Loucy (cell line): ENCODE measurements around the gene METAP1D.

ENCODE experiments used
- H2AFZ ChIP-seq: fragments of 200-600 bp; sonication (generic); 2 replicates; pipeline ENCODE4 v1.6.0; 2016; ENCODE audit warnings: antibody characterized with exemption, mild to moderate bottlenecking, low read length, moderate library complexity
- H3F3A ChIP-seq: fragments of 200-600 bp; 2 replicates; pipeline ENCODE4 v1.6.0; 2016; ENCODE audit warnings: antibody characterized with exemption, low read depth, mild to moderate bottlenecking
- H3K27me3 ChIP-seq: fragments of 200-600 bp; sonication (generic); 2 replicates; pipeline ENCODE4 v1.6.1; 2014; ENCODE audit warnings: low read length, mild to moderate bottlenecking; ENCODE audit not compliant: insufficient read depth, poor library complexity, severe bottlenecking
- H3K36me3 ChIP-seq: fragments of 200-600 bp; sonication (generic); 2 replicates; pipeline ENCODE4 v1.6.1; 2016; ENCODE audit warnings: low read length; ENCODE audit not compliant: insufficient read depth
- H3K4me1 ChIP-seq: fragments of 200-600 bp; sonication (generic); 2 replicates; pipeline ENCODE4 v1.5.1; 2014; ENCODE audit warnings: low read length, mild to moderate bottlenecking; ENCODE audit not compliant: insufficient read depth, poor library complexity, severe bottlenecking
- H3K4me2 ChIP-seq: fragments of 200-600 bp; sonication (generic); 2 replicates; pipeline ENCODE4 v1.6.0; 2014; ENCODE audit warnings: antibody characterized with exemption, low read length, low read depth, mild to moderate bottlenecking; ENCODE audit not compliant: poor library complexity, severe bottlenecking
- H3K4me3 ChIP-seq: fragments of 200-600 bp; sonication (generic); 2 replicates; pipeline ENCODE4 v1.5.1; 2014; ENCODE audit warnings: low read length, mild to moderate bottlenecking, mixed read lengths; ENCODE audit not compliant: poor library complexity, severe bottlenecking
- H3K79me2 ChIP-seq: fragments of 200-600 bp; sonication (generic); 2 replicates; pipeline ENCODE4 v1.6.1; 2014; ENCODE audit warnings: low read length; ENCODE audit not compliant: insufficient read depth
- H3K9ac ChIP-seq: fragments of 200-600 bp; sonication (generic); 2 replicates; pipeline ENCODE4 v1.6.0; 2014; ENCODE audit warnings: mild to moderate bottlenecking, low read depth, low read length, moderate library complexity; ENCODE audit not compliant: poor library complexity, severe bottlenecking
- H3K9me2 ChIP-seq: fragments of 200-600 bp; sonication (generic); replicated peaks from 2 replicates; pipeline ENCODE4 v1.6.1; 2016; ENCODE audit warnings: low read depth, low read length, mixed read lengths
- H3K9me3 ChIP-seq: fragments of 200-600 bp; sonication (generic); 2 replicates; pipeline ENCODE4 v1.6.1; 2014; ENCODE audit warnings: mild to moderate bottlenecking, antibody characterized with exemption, low read length, low read depth; ENCODE audit not compliant: insufficient read depth
- H4K20me1 ChIP-seq: fragments of 200-600 bp; sonication (generic); 2 replicates; pipeline ENCODE4 v1.6.0; 2014; ENCODE audit warnings: antibody characterized with exemption, low read length, mild to moderate bottlenecking; ENCODE audit not compliant: insufficient read depth, poor library complexity, severe bottlenecking
- EZH2phosphoT487 ChIP-seq: fragments of 200-600 bp; IDR thresholded peaks from 2 replicates; pipeline ENCODE4 v1.6.1; 2018; ENCODE audit warnings: antibody characterized with exemption, mild to moderate bottlenecking, moderate library complexity, borderline replicate concordance
- TF ChIP-seq, protein P1 (sequence below): fragments of 200-600 bp; sonication (generic); conservative IDR thresholded peaks from 2 replicates; pipeline ENCODE4 v1.5.1; 2014; ENCODE audit warnings: mild to moderate bottlenecking, antibody characterized with exemption, low read length

METAP1D gene

GRCh38 chr2:172049567-172050120, 49.9 kb downstream of the METAP1D start:
- Histone ChIP-seq H3K9ac (no peak overlapping the region), H3K27me3 (no peaks in the 10 kb centered on the region), H3F3A (no peaks in the 10 kb centered on the region), H2AFZ (no peak overlapping the region), H4K20me1 (no peaks in the 10 kb centered on the region), H3K4me2 (no peak overlapping the region), H3K9me3 (no peaks in the 10 kb centered on the region), H3K4me1 (peaks cover 18% of the 10 kb centered on the region), H3K36me3 (no peaks in the 10 kb centered on the region), H3K9me2 (no peaks in the 10 kb centered on the region), H3K4me3 (no peak overlapping the region), H3K79me2 (no peaks in the 10 kb centered on the region)
- no peak for TF ChIP-seq EZH2phosphoT487
- TF ChIP-seq, protein P1, sequence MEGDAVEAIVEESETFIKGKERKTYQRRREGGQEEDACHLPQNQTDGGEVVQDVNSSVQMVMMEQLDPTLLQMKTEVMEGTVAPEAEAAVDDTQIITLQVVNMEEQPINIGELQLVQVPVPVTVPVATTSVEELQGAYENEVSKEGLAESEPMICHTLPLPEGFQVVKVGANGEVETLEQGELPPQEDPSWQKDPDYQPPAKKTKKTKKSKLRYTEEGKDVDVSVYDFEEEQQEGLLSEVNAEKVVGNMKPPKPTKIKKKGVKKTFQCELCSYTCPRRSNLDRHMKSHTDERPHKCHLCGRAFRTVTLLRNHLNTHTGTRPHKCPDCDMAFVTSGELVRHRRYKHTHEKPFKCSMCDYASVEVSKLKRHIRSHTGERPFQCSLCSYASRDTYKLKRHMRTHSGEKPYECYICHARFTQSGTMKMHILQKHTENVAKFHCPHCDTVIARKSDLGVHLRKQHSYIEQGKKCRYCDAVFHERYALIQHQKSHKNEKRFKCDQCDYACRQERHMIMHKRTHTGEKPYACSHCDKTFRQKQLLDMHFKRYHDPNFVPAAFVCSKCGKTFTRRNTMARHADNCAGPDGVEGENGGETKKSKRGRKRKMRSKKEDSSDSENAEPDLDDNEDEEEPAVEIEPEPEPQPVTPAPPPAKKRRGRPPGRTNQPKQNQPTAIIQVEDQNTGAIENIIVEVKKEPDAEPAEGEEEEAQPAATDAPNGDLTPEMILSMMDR, result no peak

GRCh38 chr2:172050479-172051125, 50.8 kb downstream of the METAP1D start:
- Histone ChIP-seq H3K9me3 (no peaks in the 10 kb centered on the region), H3K36me3 (no peaks in the 10 kb centered on the region), H3F3A (no peaks in the 10 kb centered on the region), H3K4me3 (no peak overlapping the region), H3K9me2 (no peaks in the 10 kb centered on the region), H2AFZ (no peak overlapping the region), H3K4me2 (no peak overlapping the region), H3K4me1 (peaks cover 18% of the 10 kb centered on the region), H3K79me2 (no peaks in the 10 kb centered on the region), H3K9ac (no peak overlapping the region), H3K27me3 (no peaks in the 10 kb centered on the region), H4K20me1 (no peaks in the 10 kb centered on the region)
- TF ChIP-seq, protein P1, result no peak
- TF ChIP-seq EZH2phosphoT487, result no peak

GRCh38 chr2:172052000-172052983, 52.5 kb downstream of the METAP1D start:
- no peaks in the 10 kb centered on the region for H3K36me3 ChIP-seq
- H3K9me3 ChIP-seq, result no peaks in the 10 kb centered on the region
- H4K20me1 ChIP-seq, result no peaks in the 10 kb centered on the region
- H3K4me2 ChIP-seq, result no peak overlapping the region
- no peak overlapping the region for H3K9ac ChIP-seq
- no peaks in the 10 kb centered on the region for H3K27me3 ChIP-seq
- H3K4me3 ChIP-seq, result no peak overlapping the region
- peaks cover 18% of the 10 kb centered on the region for H3K4me1 ChIP-seq
- TF ChIP-seq, protein P1, result no peak
- no peak for TF ChIP-seq EZH2phosphoT487
- no peaks in the 10 kb centered on the region for H3K79me2 ChIP-seq
- H3K9me2 ChIP-seq, result no peaks in the 10 kb centered on the region
- no peaks in the 10 kb centered on the region for H3F3A ChIP-seq
- H2AFZ ChIP-seq, result no peak overlapping the region
